EH (cell line): Measurements from ENCODE around the gene MAD1L1.
"Not testable (repeated sequence)": the region's sequence is repeated elsewhere in the genome, so short reads cannot be mapped to it uniquely, and the experiment has no call there.

ENCODE experiments used
- DNase-seq: peaks from one replicate; pipeline ENCODE4 v3.0.0-alpha.2; 2015; ENCODE audit warnings: low read depth

The MAD1L1 gene

GRCh38 chr7:2173189-2173827 is 59.4 kb downstream of the MAD1L1 start:
- no peak for DNase-seq

GRCh38 chr7:2172311-2173188 is 60.2 kb downstream of the MAD1L1 start:
- peak; percentile 95 for DNase-seq

DNA sequence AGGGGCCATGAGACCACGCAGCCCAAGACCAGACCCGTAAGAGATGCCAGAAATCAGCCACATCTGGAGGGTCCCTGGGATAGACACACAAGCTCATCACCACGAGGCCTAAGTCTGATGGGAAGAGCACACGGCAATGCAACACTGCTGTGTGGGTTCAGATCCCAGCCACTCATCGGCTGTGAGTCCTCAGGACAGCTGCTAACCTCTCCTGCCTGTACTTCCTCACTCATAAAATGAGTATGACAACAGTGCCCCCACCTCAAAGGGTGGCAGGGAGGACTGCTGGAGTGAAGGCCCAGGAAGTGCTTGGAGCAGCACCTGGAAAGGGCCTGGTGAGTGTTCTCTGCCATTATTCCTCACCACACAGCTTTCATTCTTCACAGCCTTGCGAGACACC is 60.9 kb downstream of the MAD1L1 start:
- DNase-seq: no peak

- no peak for DNase-seq
These were observed 61.9 kb downstream of the MAD1L1 start for GRCh38 chr7:2170576-2171521.

- DNase-seq: no peak
These were observed 62.7 kb downstream of the MAD1L1 start for GRCh38 chr7:2169923-2170575.

DNA sequence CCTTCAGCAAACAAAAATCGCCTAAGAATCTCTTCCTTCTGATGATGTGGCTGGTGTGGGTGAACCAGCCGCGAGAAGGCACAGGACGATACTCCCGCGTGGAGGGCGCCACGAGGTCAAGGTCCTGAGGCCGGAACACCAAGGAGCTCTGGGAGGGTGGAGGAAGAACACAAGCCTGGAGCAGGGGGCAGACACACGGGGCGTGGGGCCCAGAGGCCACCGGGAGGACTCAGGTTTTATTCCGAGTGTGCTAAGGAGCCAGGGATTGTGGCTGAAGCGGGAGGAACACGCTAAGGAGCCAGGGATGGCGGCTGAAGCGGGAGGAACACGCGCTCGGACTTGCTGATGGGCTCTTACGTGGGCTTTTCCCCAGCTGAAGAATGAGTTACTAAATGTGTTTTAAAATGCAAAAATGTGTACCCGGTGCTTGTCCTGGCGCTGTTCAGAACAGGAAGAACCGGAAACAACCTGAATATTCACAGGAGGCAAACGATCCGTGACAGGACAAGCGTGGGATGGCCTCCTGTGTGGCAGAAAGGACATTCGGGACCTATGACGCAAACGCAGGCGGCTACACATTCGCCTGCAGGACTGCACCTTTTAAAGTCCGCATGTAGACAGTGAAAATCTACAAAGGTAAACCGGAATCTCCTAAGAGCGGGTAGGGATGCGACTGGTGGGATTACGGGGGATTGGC is 64.0 kb downstream of the MAD1L1 start:
- no peak for DNase-seq

- peak; percentile 20 for DNase-seq
These were observed 66.0 kb downstream of the MAD1L1 start for GRCh38 chr7:2166625-2167280.

GRCh38 chr7:2165610-2166594 is 66.8 kb downstream of the MAD1L1 start:
- DNase-seq: no peak

DNA sequence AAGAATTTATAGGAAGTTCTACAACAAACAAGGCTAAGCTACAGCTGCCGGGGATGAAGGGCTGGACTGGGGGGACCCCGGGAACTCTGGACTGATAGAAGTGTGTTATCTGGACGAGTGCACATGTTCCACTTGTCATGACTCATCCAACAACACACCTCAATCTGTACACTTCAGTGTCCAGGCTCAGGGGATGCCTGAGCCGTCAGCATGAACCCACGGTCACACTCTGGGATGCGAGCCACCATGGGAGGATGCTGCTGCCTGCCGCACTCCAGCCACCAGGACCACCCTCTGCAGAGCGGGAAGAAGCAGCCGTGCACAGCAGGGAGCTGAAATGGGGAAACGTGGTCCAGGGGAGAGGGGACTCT is 67.5 kb downstream of the MAD1L1 start:
- no peak for DNase-seq

GRCh38 chr7:2164646-2165045 is 68.1 kb downstream of the MAD1L1 start:
- DNase-seq: no peak

DNA sequence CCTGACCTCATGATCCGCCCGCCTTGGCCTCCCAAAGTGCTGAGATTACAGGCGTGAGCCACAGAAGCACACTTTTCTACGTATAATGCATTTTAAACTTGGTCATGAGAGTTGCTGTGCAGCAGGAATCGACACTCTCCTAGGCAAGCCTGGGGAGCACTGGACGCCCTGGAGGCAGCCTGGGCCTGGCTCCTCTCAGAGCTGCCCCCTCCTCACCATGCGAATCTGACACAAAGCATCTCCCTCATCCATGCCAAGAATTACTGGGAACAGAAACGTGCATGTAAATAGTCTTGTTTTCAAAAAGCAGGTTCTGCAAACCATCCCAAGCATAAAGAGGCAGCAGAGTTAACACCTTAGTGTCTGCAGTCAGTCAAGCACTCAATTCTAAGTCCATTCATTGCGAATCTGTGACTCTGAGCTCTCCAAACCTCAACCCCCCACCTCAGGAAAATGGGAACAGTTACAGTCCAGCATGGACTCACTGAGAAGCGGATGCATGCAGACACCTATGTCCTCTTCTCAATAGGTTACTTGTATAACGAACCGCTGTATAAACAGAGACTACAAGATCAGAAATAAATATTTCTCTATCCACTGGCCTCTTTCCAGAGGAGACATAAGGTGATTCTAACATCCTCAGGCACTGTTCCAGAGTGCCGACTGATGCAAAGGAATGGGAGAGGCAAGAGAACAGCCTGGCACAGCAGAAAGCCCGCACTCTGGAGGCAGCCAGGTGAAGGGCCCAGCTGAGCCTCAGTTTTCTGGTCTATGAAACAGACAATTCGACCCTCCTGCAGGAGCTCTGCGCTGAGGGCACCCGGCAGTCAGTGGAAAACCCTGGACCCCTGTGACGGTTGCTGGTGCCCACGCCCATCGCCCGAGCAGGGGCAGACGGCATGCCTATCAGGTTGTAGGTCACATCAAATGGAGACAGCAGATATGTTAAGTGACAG is 68.9 kb downstream of the MAD1L1 start:
- DNase-seq: no peak

- peak; percentile 8 for DNase-seq
These were observed 69.8 kb downstream of the MAD1L1 start for GRCh38 chr7:2162959-2163358.

GRCh38 chr7:2162004-2162902 is 70.5 kb downstream of the MAD1L1 start:
- not testable (repeated sequence) for DNase-seq

DNA sequence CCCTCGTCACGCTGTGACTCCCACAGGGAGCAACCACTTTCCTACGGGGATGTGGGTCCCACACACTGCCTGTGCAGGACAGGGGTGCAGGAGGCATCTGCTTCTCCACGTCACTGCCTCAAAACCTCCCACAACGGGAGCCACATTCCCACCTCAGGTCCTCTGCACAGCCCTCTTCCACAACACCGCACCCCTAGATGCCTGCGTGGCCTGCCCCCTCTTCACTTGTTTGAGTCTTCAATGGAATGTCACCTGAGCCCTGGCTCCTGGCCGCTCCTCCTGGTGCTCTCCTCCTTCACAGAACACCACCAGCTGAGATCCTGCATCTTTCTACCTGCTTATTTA is 73.6 kb downstream of the MAD1L1 start:
- DNase-seq: no peak

DNA sequence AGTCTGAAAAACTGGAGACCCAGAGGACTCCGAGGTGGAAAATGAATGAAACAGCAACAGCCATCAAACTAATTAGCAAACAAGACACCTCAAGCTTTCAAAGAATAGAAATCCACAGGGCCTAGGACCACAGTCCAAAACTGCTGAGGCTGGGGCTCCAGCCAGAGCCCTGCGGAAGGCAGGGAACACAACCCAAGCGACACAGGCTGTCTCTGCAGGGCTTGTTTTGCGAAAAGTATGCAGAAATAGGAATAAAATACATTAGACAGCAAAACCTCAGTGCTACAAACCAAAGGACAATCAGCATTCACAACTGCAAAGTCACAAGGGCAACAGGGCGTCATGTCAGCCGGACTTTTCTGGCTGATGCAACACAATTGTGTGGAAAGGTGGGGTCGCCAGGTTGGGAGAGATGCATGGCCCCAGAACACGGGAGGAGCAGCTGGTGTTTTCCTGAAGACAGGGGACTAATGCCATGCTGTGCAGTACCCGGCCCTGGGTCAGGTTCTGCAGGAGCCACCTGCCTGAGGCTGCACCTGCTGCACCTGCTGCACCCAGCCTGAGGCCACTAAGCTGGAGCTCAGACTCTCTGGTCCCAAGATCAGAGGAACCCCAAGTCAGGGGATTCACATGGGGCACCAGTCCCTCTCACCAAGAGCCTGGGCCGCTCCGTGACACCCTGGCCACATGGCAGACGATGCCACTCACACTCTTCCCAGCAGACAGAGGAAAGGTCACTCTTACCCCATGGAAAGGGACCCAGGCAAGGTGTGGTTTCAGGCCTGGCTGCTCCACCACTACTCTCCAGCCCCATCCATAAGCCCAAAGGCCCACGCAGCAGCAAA is 74.2 kb downstream of the MAD1L1 start:
- DNase-seq: no peak

GRCh38 chr7:2157473-2158279 is 75.1 kb downstream of the MAD1L1 start:
- DNase-seq: peak; percentile 92
